DOHH2 (cell line): ENCODE results near the gene KIAA0408.

Source experiments
- CTCF ChIP-seq: fragments of 200-600 bp; sonication (generic); IDR thresholded peaks from one replicate; pipeline ENCODE4 v1.5.1; 2014; ENCODE audit warnings: antibody characterized with exemption, mild to moderate bottlenecking, low read depth, low read length; ENCODE audit not compliant: poor library complexity, severe bottlenecking
- EZH2phosphoT487 ChIP-seq: fragments of 200-600 bp; sonication (generic); IDR thresholded peaks from 2 replicates; pipeline ENCODE4 v1.6.1; 2017; ENCODE audit warnings: borderline replicate concordance, mild to moderate bottlenecking, antibody characterized with exemption, low read length, moderate library complexity, mixed read lengths

DNA sequence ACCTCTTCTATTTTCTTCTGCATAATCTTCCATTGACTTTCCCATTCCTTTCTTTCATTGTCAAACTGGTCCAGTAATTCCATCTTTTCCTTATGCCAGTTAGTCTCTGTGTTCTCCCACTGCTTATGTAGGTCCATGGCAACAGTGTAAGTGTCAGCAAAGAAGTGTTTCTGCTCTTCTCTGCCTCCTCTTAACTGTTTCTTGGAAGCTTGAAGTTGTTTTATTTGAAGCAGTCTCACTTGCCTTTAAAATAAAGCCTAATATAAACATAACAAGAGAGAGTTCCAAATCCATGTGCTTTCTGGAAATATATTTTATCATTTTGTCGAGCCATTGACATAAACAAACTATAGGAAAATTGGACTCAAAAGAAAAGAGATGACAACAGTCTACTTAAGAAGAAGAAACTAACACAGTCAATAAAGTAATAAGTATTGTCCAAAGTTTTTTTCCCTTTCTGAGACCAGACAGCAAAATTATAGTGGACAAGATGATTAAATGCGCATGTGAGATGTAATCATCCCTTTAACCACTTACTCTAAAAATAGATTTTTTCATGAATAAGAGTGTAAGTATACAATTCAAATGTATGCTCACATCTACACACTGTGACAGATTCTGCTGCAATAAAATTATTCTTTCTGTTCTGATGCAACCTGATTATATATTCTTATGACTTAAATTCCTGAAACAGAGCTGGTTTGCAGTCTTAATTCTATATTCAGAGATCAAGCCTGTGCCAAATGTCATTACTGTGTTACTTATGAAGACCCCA, 5.2 kb downstream of the KIAA0408 start:
- TF ChIP-seq EZH2phosphoT487 (no peak), CTCF (no peak)
